ENCODE measurements around the gene RASAL2. TPM values are rescaled to one million over a fixed set of nuclear protein-coding genes. Genes with fewer than 3 reads are reported as not detected.

Gene RASAL2
- total and polyA plus RNA-seq, 12 donors: 2.4 to 31.5 (median 15.0) TPM

DNA sequence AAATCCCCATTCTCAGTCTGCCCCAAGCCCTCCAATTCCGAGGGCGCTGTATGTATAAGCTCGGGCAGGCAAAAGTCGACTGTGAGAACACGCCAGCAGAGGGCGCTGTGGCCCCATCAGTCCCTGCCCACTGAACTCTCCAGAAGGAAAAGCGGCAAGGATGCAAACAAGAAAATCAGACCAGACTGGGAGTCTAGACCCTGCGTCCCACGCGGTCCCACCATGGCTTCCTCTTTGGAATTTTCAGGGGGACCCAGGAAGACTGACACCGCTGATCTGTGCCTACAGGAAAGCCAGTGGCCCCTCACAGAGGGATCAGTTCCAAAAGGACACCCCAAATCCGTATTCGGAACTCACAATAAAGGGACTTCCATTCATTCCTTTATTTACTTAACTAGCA is 438.5 kb downstream of the RASAL2 start:
- Histone ChIP-seq H3K9me3 (replicated peaks in 1 of 3) (no peaks in the 10 kb centered on the region), H3K4me1 (replicated peaks in 1 of 2) (no peaks in the 10 kb centered on the region), H3K27ac (no peak overlapping the region), H3K27me3 (no peaks in the 10 kb centered on the region), H3K36me3 (replicated peaks in 1 of 2) (no peaks in the 10 kb centered on the region), H3K4me3 (peak overlapping the region in 1 of 4 donors; percentile 19)
- TF ChIP-seq, protein P1, sequence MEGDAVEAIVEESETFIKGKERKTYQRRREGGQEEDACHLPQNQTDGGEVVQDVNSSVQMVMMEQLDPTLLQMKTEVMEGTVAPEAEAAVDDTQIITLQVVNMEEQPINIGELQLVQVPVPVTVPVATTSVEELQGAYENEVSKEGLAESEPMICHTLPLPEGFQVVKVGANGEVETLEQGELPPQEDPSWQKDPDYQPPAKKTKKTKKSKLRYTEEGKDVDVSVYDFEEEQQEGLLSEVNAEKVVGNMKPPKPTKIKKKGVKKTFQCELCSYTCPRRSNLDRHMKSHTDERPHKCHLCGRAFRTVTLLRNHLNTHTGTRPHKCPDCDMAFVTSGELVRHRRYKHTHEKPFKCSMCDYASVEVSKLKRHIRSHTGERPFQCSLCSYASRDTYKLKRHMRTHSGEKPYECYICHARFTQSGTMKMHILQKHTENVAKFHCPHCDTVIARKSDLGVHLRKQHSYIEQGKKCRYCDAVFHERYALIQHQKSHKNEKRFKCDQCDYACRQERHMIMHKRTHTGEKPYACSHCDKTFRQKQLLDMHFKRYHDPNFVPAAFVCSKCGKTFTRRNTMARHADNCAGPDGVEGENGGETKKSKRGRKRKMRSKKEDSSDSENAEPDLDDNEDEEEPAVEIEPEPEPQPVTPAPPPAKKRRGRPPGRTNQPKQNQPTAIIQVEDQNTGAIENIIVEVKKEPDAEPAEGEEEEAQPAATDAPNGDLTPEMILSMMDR (IDR thresholded peaks at IDR 0.05): peak; percentile 83 to 93 (median 90)
- TF ChIP-seq POLR2A (IDR thresholded peaks at IDR 0.05): no peak
- 14% methylated on average over 13 of the region's 13 CpGs for WGBS, 4 donors
- intact Hi-C loops (cut with DNase I): loop anchor here in 1 of 2 donors (5.0 kb wide), 1 partner anchor 470 kb away; no protein-coding TSS in a partner anchor
- peak; percentile 71 to 94 (median 84) for DNase-seq

DNA sequence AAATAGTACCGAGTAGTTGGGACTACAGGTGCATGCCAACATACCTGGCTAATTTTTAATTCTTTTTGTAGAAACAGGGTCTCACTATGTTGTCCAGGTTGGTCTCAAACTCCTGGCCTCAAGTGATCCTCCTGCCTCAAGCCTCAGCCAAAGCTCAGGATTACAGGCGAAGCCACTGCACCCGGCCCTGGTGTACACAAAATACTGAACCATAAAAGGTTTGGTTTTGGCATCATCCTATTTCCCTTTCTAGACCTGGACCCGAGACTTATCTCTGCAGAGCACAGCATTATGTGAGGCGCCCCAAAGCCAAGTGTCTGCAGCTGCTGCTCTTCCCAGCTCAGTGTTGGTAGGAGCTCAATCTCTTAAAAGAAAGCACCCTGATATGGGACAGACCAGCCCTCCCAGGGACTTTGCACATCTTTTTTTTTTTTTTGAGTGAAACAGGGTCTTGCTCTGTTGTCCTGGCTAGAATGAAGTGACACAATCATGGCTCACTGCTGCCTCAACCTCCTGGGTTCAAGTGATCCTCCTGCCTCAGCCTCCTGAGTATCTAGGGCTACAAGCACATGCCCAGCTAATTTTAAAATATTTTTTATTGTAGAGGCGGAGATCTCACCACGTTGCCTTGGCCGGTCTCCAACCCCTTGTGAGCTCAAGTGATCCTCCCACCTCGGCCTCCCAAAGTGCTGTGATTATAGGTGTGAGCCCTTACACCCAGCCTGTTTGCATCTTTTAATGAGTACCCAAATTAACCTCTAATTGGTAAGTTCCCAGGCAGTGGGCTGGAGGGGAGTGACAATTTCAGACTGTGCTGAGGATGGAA is 439.4 kb downstream of the RASAL2 start:
- no peak overlapping the region for H3K27ac ChIP-seq
- peak in 1 of 7 donors; percentile 43 for DNase-seq
- intact Hi-C loops (cut with DNase I): loop anchor here in 1 of 2 donors (5.0 kb wide), 1 partner anchor 469 kb away; no protein-coding TSS in a partner anchor

More for the DNA sequence above, 439.4 kb downstream of the RASAL2 start:
- Histone ChIP-seq H3K9me3 (replicated peaks in 1 of 3) (no peaks in the 10 kb centered on the region), H3K4me1 (replicated peaks in 1 of 2) (no peaks in the 10 kb centered on the region), H3K27me3 (no peaks in the 10 kb centered on the region), H3K4me3 (no peak overlapping the region), H3K36me3 (replicated peaks in 1 of 2) (no peaks in the 10 kb centered on the region)
- 73 to 83% (median 80%) methylated on average over 9 of the region's 9 CpGs for WGBS, 4 donors
- TF ChIP-seq, protein P1 (IDR thresholded peaks at IDR 0.05): no peak
- no peak for TF ChIP-seq POLR2A (IDR thresholded peaks at IDR 0.05)

Small RNA genes lying within 50 kb of the gene (small RNA-seq; reads per million reads assigned to genes)
- 0 reads per million in 2 donors for gene RF00017

Other genes starting within 250 kb of the RASAL2 start
- 10 to 100 TPM in 2 of 9 donors, 1 to 10 TPM in 6, under 1 TPM in 1; 0.87 to 64.5 (median 4.2) TPM for gene SEC16B, start 124.0 kb upstream of the RASAL2 start, total RNA-seq
- gene SEC16B, start 124.0 kb upstream of the RASAL2 start, polyA plus RNA-seq: 10 to 100 TPM in 2 of 3 donors, 1 to 10 TPM in 1; 9.2 to 14.2 (median 14.0) TPM

Data from adrenal gland (tissue), 12 donors.